ENCODE data around the gene SLIT3.

Gene SLIT3

GRCh38 chr5:168796000-168796399 is 504.9 kb downstream of the SLIT3 start:
- DNase-seq (ENCODE audit: low spot score) = no peak

- DNase-seq (ENCODE audit: low spot score) = peak; percentile 90
Measured at GRCh38 chr5:168793841-168794837, 506.8 kb downstream of the SLIT3 start.

DNA sequence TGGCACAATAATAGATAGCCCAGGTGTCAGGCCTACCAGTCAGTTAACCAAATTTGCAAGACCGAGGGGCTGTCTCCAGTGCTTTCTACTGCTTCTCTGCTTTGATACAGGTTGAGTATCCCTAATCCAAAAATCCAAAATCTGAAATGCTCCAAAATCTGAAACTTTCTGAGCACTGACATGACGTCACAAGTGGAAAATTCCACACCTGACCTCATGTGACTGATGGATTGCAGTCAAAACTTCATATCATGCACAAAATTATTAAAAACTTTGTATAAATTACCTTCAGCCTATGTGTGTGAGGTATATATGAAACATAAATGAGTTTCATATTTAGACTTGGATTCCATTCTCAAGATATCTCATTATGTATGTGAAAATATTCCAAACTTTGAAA is 508.3 kb downstream of the SLIT3 start:
- DNase-seq (ENCODE audit: low spot score) = no peak

DNA sequence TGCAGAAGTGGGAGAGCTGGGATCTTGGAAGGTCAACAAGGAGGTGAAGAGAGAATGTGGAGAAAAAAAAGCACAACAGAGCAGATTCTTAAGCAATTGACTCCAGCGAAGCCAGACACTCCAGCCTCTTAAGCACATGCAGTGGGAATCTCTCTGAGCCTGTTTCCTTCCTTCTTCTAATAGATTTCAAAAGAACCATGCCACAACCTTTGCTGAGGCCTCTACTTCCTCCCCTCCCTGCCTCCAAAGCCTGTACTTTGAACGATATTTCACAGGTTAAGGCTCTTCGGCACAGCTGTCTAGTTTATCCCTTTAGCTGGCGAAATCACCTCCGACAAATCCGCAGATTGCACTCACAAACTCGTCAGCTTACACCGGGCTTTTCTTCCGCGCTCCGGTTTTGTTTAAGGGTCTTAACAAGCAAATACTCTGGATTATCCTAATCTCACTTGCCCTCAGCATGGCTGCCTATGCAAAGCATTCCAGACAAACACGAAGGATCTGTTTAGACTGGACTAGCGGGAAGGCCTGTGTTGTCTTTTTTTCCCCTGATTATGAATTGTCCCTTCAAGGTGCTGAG is 510.2 kb downstream of the SLIT3 start:
- no peak for DNase-seq (ENCODE audit: low spot score)

- DNase-seq (ENCODE audit: low spot score) = peak; percentile 57
Measured at GRCh38 chr5:168790002-168790635, 510.8 kb downstream of the SLIT3 start.

DNA sequence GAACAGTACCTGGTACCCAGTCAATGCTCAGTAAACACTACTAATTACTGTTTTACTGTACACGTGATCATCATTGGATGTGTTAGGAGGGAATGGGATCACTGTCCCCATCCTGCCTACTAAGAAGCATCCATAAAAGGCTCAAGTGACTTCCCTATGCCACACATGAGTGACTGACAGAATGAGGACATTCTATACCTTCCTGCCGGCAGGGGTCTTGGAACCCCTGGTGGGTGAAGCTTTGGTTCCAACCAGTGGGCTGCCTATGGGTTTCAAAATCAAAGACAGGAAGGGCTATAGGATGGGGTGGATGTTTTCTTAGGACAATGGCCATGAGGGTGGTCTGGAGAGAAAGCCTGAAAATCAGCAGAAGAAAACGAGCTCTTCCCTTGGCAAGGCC is 512.2 kb downstream of the SLIT3 start:
- DNase-seq (ENCODE audit: low spot score) = no peak

DNA sequence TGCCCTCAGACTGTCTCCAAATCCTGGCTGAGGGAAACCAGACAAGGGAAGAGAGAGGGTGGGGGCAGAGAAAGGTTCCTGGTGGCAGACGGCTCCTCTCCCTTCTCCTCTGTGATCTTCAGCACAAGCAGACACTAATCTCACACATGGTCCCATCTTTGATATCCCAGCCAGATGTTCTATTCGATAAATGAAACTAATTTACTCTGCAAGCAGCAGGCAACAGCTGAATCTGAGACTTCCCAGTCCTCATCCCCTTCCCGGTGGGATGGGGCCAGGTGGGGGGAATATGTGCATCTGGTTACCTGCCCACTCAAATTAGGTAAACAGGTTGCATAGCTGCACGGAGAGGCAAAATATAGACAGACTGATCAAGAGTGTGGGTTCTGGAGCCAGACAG is 512.8 kb downstream of the SLIT3 start:
- DNase-seq (ENCODE audit: low spot score) = no peak

- peak; percentile 21 for DNase-seq (ENCODE audit: low spot score)
Measured at GRCh38 chr5:168786147-168786546, 514.8 kb downstream of the SLIT3 start.

- DNase-seq (ENCODE audit: low spot score) = no peak
Measured at GRCh38 chr5:168784454-168784853, 516.5 kb downstream of the SLIT3 start.

- no peak for DNase-seq (ENCODE audit: low spot score)
Measured at GRCh38 chr5:168781941-168782571, 518.9 kb downstream of the SLIT3 start.

DNA sequence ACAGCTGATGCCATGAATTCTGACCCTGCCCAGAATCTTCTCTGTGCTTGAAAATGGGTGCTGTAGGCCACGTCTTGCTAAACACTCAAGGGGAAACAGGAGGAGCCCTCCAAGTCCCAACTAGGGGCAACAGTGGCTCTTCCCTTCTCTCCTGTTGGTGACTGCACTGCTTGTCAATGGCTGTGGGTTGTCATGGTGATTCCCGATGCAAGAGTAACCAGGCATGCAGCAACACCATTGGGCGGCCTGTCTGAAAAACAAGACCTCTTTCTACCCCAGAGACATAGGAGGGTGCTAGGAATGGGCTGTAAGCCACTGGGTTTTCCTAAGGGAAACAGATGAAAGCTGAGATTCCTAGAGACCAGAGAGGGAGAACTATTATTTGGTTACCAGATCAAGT is 520.1 kb downstream of the SLIT3 start:
- no peak for DNase-seq (ENCODE audit: low spot score)

- no peak for DNase-seq (ENCODE audit: low spot score)
Measured at GRCh38 chr5:168779333-168779732, 521.6 kb downstream of the SLIT3 start.

GRCh38 chr5:168778536-168778935 is 522.4 kb downstream of the SLIT3 start:
- DNase-seq (ENCODE audit: low spot score) = no peak

- no peak for DNase-seq (ENCODE audit: low spot score)
Measured at GRCh38 chr5:168777651-168778050, 523.3 kb downstream of the SLIT3 start.

- DNase-seq (ENCODE audit: low spot score) = no peak
Measured at GRCh38 chr5:168776070-168776469, 524.9 kb downstream of the SLIT3 start.

GRCh38 chr5:168773226-168773625 is 527.7 kb downstream of the SLIT3 start:
- DNase-seq (ENCODE audit: low spot score) = no peak

- DNase-seq (ENCODE audit: low spot score) = no peak
Measured at GRCh38 chr5:168772316-168772961, 528.5 kb downstream of the SLIT3 start.

DNA sequence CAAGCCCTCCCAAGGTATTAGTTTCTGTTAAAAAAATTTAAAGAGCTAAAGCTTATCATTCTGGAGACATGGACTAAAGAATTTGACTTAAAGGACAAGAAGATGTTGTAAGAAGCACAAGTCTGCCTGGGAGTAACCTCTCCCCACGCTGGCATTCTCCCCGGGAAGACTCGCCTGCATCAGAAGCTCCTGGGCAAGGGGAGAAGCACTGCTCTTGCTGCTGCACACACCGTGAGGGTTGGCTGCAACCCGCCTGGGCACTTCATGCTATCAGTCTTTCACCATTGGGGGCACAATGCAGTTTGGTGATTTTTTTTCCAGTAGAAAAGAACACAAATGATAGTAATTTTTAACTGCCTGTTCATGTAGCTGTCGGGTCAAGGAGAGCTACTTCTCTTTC is 529.3 kb downstream of the SLIT3 start:
- DNase-seq (ENCODE audit: low spot score) = no peak

DNA sequence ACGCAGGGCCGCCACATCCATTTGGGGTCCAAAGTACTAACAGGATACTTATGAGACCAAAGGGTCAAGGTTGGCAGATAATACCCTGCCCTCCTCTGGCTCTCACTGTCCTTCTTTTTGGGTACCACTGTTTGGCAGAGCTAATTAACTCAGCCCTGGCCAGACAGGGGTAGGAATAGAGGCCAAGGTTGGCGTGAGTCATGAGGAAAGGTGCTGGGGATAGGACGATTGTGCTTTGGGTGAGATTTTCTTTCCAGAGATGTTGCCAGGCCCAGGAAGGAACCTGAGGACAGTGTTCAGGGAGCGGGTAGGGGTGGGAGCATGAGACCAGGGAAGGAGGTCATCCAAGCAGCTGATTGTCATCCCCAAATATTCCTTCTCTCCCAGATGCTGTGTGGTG is 529.9 kb downstream of the SLIT3 start:
- DNase-seq (ENCODE audit: low spot score) = no peak

DNA sequence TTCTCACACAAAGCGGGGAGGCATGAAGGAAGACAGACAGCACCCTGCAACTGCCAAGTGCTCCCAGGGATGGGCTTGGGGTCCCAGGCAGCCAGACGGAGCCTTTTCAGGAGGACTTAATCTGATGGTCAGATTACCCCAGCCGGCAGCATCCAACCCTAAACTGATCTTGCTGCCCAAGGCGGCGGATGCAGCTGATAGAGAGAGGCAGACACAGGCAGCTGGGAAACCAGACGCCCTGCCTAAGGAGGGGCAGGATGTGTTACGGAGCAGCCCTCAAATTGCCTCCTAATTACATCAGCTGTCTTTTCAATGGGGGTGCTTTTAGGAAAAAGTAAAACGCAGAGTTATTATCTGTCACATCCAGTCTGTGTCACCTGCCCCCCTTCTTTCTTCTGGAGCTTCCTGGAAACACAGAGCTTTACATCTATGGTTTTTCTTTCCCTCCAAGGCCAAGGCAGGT is 530.9 kb downstream of the SLIT3 start:
- DNase-seq (ENCODE audit: low spot score) = no peak

- no peak for DNase-seq (ENCODE audit: low spot score)
Measured at GRCh38 chr5:168768172-168768571, 532.8 kb downstream of the SLIT3 start.

GRCh38 chr5:168766426-168766700 is 534.6 kb downstream of the SLIT3 start:
- peak; percentile 10 for DNase-seq (ENCODE audit: low spot score)
